ENCODE results near the gene ANKRD53. TPM values are rescaled to one million over a fixed set of nuclear protein-coding genes. Genes with fewer than 3 reads are reported as not detected.

The ANKRD53 gene
- total RNA-seq, 1 experiment from 2014 or later, result not detected

- CTCF ChIA-PET, result no interaction called here
- ATAC-seq (no peak), DNase-seq (ENCODE audit: low read depth, low spot score) (no peak)
- Histone ChIP-seq H3K9me2 (ENCODE audit: insufficient read depth) (no peaks in the 10 kb centered on the region), H3K27ac (ENCODE audit: low read depth, low read length) (no peak overlapping the region), H3K27me3 (ENCODE audit: insufficient read depth, low read length) (no peaks in the 10 kb centered on the region), H3K4me1 (ENCODE audit: control insufficient read depth in 1 of 2, insufficient read depth in 2 of 2, low read length in 2 of 2) (peaks cover 3 to 13% of the 10 kb centered on the region in 2 experiments; a peak in 2 of 4 replicates), H3K9ac (ENCODE audit: low read length) (no peak overlapping the region), H2AFZ (ENCODE audit: low read depth, low read length, poor library complexity, severe bottlenecking) (no peak overlapping the region), H4K20me1 (ENCODE audit: insufficient read depth) (no peaks in the 10 kb centered on the region), H3K36me3 (ENCODE audit: control insufficient read depth in 1 of 2, insufficient read depth in 2 of 2, low read length in 2 of 2) (no peaks in the 10 kb centered on the region), H3K4me3 (replicated peaks in 1 of 2; ENCODE audit: low read depth in 1 of 2, low read length in 2 of 2) (no peak overlapping the region), H3K9me3 (ENCODE audit: control insufficient read depth in 1 of 2, insufficient read depth in 1 of 2, low read depth in 1 of 2, low read length in 2 of 2) (no peaks in the 10 kb centered on the region), H3K4me2 (ENCODE audit: low read length) (no peak overlapping the region), H3K79me2 (ENCODE audit: insufficient read depth, low read length) (no peaks in the 10 kb centered on the region)
- TF ChIP-seq MAX (IDR thresholded peaks at IDR 0.05) (no peak), ELF1 (IDR thresholded peaks at IDR 0.05; ENCODE audit: borderline replicate concordance, low read depth) (no peak), REST (IDR thresholded peaks at IDR 0.05; ENCODE audit: low read depth) (no peak), ATF3 (IDR thresholded peaks at IDR 0.05) (no peak), JUND (IDR thresholded peaks at IDR 0.05) (no peak), TCF7L2 (IDR thresholded peaks at IDR 0.05; ENCODE audit: borderline replicate concordance, extremely low read depth, insufficient read depth, insufficient read length) (no peak), ZFX (IDR thresholded peaks at IDR 0.05) (no peak), RAD21 (IDR thresholded peaks at IDR 0.05; ENCODE audit: low read depth) (no peak), SP1 (IDR thresholded peaks at IDR 0.05; ENCODE audit: low read depth) (no peak), POLR2A (IDR thresholded peaks at IDR 0.05; ENCODE audit: borderline replicate concordance, extremely low read depth, insufficient read depth, insufficient read length) (no peak), EZH2phosphoT487 (IDR thresholded peaks at IDR 0.05; ENCODE audit: borderline replicate concordance) (no peak), YY1 (IDR thresholded peaks at IDR 0.05; ENCODE audit: extremely low read depth, insufficient replicate concordance, low read depth, low read length) (no peak), EZH2 (IDR thresholded peaks at IDR 0.05) (no peak), FOSL1 (IDR thresholded peaks at IDR 0.05; ENCODE audit: low read depth) (no peak), CTCF (IDR thresholded peaks at IDR 0.05 in 2 of 3, conservative IDR thresholded peaks at IDR 0.05 in 1 of 3; ENCODE audit: borderline replicate concordance in 1 of 3, insufficient read depth in 1 of 3, low read depth in 2 of 3, low read length in 2 of 3) (no peak)
- intact Hi-C loops (cut with micrococcal nuclease), result no loop called here
- RAD21 ChIA-PET (ENCODE audit: low non-redundant PET in 1 of 2, low total read pairs in 2 of 2, uncharacterized antibody in 2 of 2, unreplicated experiment in 2 of 2), result no interaction called here
- POLR2A ChIA-PET, result no interaction called here
- BruUV-seq (replicated peaks), result no TSS peak
Observed at GRCh38 chr2:71003396-71003795, 25.0 kb downstream of the ANKRD53 start.

Data from HCT116 (cell line).